Heart right ventricle (tissue), 16 donors: ENCODE measurements around the gene SERINC2. TPM values are rescaled to one million over a fixed set of nuclear protein-coding genes. Genes with fewer than 3 reads are reported as not detected.

Source experiments
- ATAC-seq, 8 donors: fragments of 200-7000 bp; cut with Tn5 transposase; one replicate each; pipeline ENCODE4 v1.9.1; 2020; ENCODE audit warnings: mild to moderate bottlenecking in 8 of 8, moderate library complexity in 8 of 8, moderate number of reproducible peaks in 1 of 8
- DNase-seq, 2 donors: peaks; one replicate each; pipeline ENCODE4 v3.0.0-alpha.2; 2020
- H3K27ac ChIP-seq, 10 donors: fragments of 200-600 bp; sonication (generic) in 2 of 10; one replicate each; pipeline versions ENCODE4 v1.5.0 to v1.8.0; 2020 to 2022; ENCODE audit warnings: mild to moderate bottlenecking in 3 of 10
- H3K27me3 ChIP-seq, 7 donors: fragments of 200-600 bp; one replicate each; pipeline ENCODE4 v1.8.0; 2021 to 2022; ENCODE audit warnings: mild to moderate bottlenecking in 2 of 7
- H3K36me3 ChIP-seq, 9 donors: fragments of 200-600 bp; sonication (generic) in 1 of 9; one replicate each; pipeline versions ENCODE4 v1.5.0 to v1.8.0; 2020 to 2022; ENCODE audit warnings: mild to moderate bottlenecking in 2 of 9
- H3K4me1 ChIP-seq, 9 donors: fragments of 200-600 bp; sonication (generic) in 1 of 9; one replicate each; pipeline versions ENCODE4 v1.5.0 to v1.8.0; 2020 to 2022; ENCODE audit warnings: mild to moderate bottlenecking in 4 of 9
- H3K4me3 ChIP-seq, 10 donors: fragments of 200-600 bp; sonication (generic) in 2 of 10; one replicate each; pipeline versions ENCODE4 v1.5.0 to v1.8.0; 2020 to 2022; ENCODE audit warnings: mild to moderate bottlenecking in 7 of 10, moderate library complexity in 2 of 10
- H3K9me3 ChIP-seq, 11 donors: fragments of 200-600 bp in 10 of 11; sonication (generic) in 2 of 11; one replicate each; pipeline versions ENCODE4 v1.5.0 to v1.8.0; 2013 to 2022; ENCODE audit warnings: mild to moderate bottlenecking in 2 of 11, control low read depth in 1 of 11, moderate library complexity in 1 of 11
- WGBS, 2 donors: extraction: QIAGEN DNeasy Blood & Tissue Kit; methylation state at CpG; one replicate each; pipeline ENCODE4 v1.1.7; 2013; ENCODE audit warnings: inconsistent platforms in 1 of 2; 5-methylcytosine and 5-hydroxymethylcytosine counted together
- intact Hi-C, 10 donors: fragments of 100-400 bp; cut with DNase I; formaldehyde crosslinking; loops; one replicate each; pipeline versions ENCODE4 v1.11.1 to v1.14.2; 2022
- polyA plus RNA-seq, 2 donors: library from polyadenylated mRNA; stranded (reverse); fragments of 200-250 nt; gene quantifications; one replicate each; pipeline ENCODE4 v1.2.3, GENCODE V29; 2013
- total RNA-seq, 10 donors: library from RNA; stranded (reverse); fragmentation: NEBNext Ultra II Directional in 3 of 10; extraction: Animal tissue kit (Norgen Biotek cat#: 25700) in 3 of 10; gene quantifications; one replicate each; pipeline versions ENCODE4 v1.2.1 to v1.2.4, GENCODE V29; 2021 to 2023
- TF ChIP-seq, protein P1 (sequence below), 9 donors: fragments of 200-600 bp; sonication (generic) in 2 of 9; IDR thresholded peaks; one replicate each; pipeline versions ENCODE4 v1.5.0 to v1.8.0; 2021 to 2022; ENCODE audit warnings: antibody characterized with exemption in 9 of 9, mild to moderate bottlenecking in 5 of 9, moderate library complexity in 1 of 9
- donor health status: Arrhythmogenic right ventricular cardiomyopathy.
- donor health status: ischemic (EF 13 %, LVEDD 7.1; RV severe dilation, severe dysfunction).
- donor health status: healthy with polysubstance abuse.
- donor health status: DM: no; HTN: yes; CAD: no.
- donor health status: DM: no; HTN: no; CAD: no.
- donor health status: ischemic (EF 25% LVEDD 6.9; RV normal size, moderate dysfunction).
- donor health status: ischemic (EF 25% LVEDD 5.7; RV mildly dilated, moderate dysfunction).
- donor health status: healthy.
- donor health status: DM: yes; HTN: yes; CAD: no.
- donor health status: Ischemic cardiomyopathy.
- donor health status: ischemic (EF 35%, LVEDD 5.7; RV mildly dilated, moderate dysfunction).
- donor health status: nonischemic (EF 11% LVEDD 7.7; RV severe dilation, severe dysfunction).
- donor health status: DM: yes; HTN: yes; CAD: no.
- donor health status: PGD.
- donor health status: ischemic (EF 29% LVEDD 5.4; RV normal size, mild dysfunction).
- donor health status: nonischemic (EF 23%, LVEDD 6.1; RV moderate dilation, normal function).

SERINC2 gene
- total and polyA plus RNA-seq, 12 donors: 0.71 to 7.6 (median 1.9) TPM

DNA sequence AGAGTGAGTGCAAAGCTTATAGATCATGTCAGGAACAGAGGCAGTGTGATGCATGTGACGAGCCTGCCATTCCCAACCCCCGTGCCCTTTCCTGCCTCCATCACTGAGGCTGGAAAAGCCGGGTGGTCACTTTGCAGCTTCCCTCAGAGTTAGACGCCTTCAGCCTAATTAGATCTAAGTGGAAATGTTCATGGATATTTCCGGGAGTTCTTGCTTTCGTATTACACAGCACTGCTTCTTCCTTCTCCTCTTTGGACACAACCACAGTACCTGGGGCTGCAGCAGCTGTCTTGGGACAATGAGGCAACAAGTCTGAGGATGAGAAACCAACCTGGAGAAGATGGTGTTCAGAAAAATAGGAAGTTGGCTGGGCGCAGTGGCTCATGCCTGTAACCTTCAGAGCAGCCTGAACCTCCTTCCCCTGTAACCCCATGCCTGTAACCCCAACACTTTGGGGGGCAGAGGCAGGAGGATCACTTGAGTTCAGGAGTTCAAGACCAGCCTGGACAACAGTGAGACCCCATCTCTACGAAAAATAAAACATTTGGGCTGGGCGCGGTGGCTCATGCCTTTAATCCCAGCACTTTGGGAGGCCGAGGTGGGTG, 24.5 kb downstream of the SERINC2 start:
- DNase-seq (no peak), ATAC-seq (no peak)
- WGBS, 2 donors: 76 to 80% methylated on average over 11 of the region's 11 CpGs
- TF ChIP-seq, protein P1, sequence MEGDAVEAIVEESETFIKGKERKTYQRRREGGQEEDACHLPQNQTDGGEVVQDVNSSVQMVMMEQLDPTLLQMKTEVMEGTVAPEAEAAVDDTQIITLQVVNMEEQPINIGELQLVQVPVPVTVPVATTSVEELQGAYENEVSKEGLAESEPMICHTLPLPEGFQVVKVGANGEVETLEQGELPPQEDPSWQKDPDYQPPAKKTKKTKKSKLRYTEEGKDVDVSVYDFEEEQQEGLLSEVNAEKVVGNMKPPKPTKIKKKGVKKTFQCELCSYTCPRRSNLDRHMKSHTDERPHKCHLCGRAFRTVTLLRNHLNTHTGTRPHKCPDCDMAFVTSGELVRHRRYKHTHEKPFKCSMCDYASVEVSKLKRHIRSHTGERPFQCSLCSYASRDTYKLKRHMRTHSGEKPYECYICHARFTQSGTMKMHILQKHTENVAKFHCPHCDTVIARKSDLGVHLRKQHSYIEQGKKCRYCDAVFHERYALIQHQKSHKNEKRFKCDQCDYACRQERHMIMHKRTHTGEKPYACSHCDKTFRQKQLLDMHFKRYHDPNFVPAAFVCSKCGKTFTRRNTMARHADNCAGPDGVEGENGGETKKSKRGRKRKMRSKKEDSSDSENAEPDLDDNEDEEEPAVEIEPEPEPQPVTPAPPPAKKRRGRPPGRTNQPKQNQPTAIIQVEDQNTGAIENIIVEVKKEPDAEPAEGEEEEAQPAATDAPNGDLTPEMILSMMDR (IDR thresholded peaks at IDR 0.05): no peak
- intact Hi-C loops: no loop called here
- Histone ChIP-seq H3K9me3 (no peaks in the 10 kb centered on the region), H3K4me1 (no peaks in the 10 kb centered on the region), H3K4me3 (no peak overlapping the region), H3K27me3 (no peaks in the 10 kb centered on the region), H3K27ac (no peak overlapping the region), H3K36me3 (no peaks in the 10 kb centered on the region)

DNA sequence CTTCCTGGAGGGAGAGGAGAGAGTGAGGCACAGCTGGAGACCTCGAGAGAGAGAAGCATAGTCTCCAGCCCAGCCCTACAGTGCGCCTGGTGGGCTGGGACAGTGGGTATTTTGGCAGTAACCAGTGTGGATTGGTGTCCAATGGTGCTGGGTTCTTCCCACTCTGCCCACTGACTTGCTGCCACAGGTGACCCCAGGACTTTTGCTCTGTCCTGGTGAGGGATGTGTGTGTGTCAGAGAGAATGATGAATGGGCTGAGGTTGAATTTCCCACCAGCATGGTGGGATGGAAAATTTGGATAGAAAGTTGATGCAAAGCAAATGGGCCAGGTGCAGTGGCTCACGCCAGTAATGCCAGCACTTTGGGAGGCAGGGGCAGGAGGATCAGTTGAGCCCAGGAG, 26.3 kb downstream of the SERINC2 start:
- no peak overlapping the region for H3K27ac ChIP-seq
- no peak overlapping the region for H3K4me3 ChIP-seq
- peaks cover 0 to 9% (median 0%) of the 10 kb centered on the region in 11 donors for H3K9me3 ChIP-seq
- intact Hi-C loops: no loop called here
- whole genome bisulfite sequencing, 2 donors: 68 to 85% methylated on average over 3 of the region's 3 CpGs
- DNase-seq (no peak), ATAC-seq (no peak)
- TF ChIP-seq, protein P1 (IDR thresholded peaks at IDR 0.05): no peak
- no peaks in the 10 kb centered on the region for H3K27me3 ChIP-seq
- H3K36me3 ChIP-seq: no peaks in the 10 kb centered on the region
- no peaks in the 10 kb centered on the region for H3K4me1 ChIP-seq

DNA sequence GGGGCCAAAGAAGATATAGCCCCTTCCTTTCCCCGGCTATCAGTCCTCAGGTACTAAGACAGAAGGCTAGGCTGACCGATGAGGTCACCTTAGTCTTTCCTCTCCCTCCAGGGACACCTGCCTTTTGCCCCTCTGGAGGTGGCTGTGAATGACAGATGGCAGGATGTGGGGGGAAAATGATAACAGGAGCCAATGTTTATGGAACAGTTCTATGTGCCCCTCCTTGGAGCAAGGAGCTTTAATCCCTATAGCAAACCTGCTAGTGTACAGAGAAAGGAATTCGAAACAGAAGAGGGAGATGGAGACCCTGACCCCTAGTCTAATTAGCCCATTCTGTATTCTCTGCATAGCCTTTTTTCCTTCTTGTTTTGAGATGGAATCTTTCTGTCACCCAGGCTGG, 28.1 kb downstream of the SERINC2 start:
- whole genome bisulfite sequencing, 2 donors: 65 to 66% methylated on average over 3 of the region's 3 CpGs
- Histone ChIP-seq H3K36me3 (no peaks in the 10 kb centered on the region), H3K4me1 (peaks cover 0 to 3% (median 0%) of the 10 kb centered on the region in 9 donors), H3K27me3 (no peaks in the 10 kb centered on the region), H3K27ac (no peak overlapping the region), H3K9me3 (peaks cover 0 to 10% (median 0%) of the 10 kb centered on the region in 11 donors), H3K4me3 (no peak overlapping the region)
- TF ChIP-seq, protein P1 (IDR thresholded peaks at IDR 0.05): no peak
- ATAC-seq (no peak), DNase-seq (no peak)
- intact Hi-C loops: no loop called here

DNA sequence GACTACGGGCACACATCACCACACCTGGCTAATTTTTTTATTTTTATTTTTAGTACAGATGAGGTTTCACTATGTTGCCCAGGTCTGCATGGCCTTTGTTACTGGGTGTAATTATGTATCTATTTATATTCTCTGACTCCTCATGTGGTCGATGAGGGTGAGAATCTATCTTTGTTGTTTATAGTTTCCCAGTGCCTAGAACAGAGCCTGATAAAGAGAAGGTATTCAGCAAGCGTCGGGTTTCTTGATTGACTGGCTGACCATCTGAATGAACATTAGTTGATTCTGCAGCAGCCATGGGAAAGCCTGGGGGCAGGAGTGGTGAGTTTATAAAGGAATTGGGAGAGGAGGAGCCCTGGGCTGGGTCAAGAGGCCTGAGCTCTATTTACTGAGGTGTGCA, 28.5 kb downstream of the SERINC2 start:
- H3K36me3 ChIP-seq: no peaks in the 10 kb centered on the region
- TF ChIP-seq, protein P1 (IDR thresholded peaks at IDR 0.05): no peak
- DNase-seq: no peak
- H3K27ac ChIP-seq: no peak overlapping the region
- intact Hi-C loops: no loop called here
- H3K4me1 ChIP-seq: peaks cover 0 to 3% (median 0%) of the 10 kb centered on the region in 9 donors
- H3K27me3 ChIP-seq: no peaks in the 10 kb centered on the region
- 63 to 70% methylated on average over 4 of the region's 4 CpGs for WGBS, 2 donors
- peaks cover 0 to 10% (median 0%) of the 10 kb centered on the region in 11 donors for H3K9me3 ChIP-seq
- H3K4me3 ChIP-seq: no peak overlapping the region
- ATAC-seq: no peak
